Caco-2 (cell line): ENCODE data around the gene OGFOD3. TPM values are rescaled to one million over a fixed set of nuclear protein-coding genes. Genes with fewer than 3 reads are reported as not detected.

ENCODE experiments used
- BruUV-seq: library from RNA; stranded (reverse); fragments of 400-500 nt; replicated peaks from 2 replicates; lab custom pipeline; 2021; lab: Mats Ljungman, UMichigan
- CTCF ChIA-PET: fragments of 300-600 bp; sonication (Branson Sonifier 250); formaldehyde crosslinking; loops from one replicate; lab custom pipeline; 2022; ENCODE audit warnings: antibody characterized with exemption; lab: Charles Lee
- POLR2A ChIA-PET: fragments of 300-600 bp; sonication (Branson Sonifier 250); formaldehyde crosslinking; loops from one replicate; lab custom pipeline; 2022; ENCODE audit warnings: antibody characterized with exemption; lab: Charles Lee
- DNase-seq, 2 experiments: peaks; one replicate each; pipeline versions ENCODE4 v3.0.0 to v3.0.0-alpha.2; 2020 to 2022
- H3K27me3 ChIP-seq: replicated peaks from 2 replicates; pipeline ENCODE4 v1.6.0; 2011; ENCODE audit warnings: low read length; ENCODE audit not compliant: control insufficient read depth, insufficient read depth
- H3K36me3 ChIP-seq: 2 replicates; pipeline ENCODE4 v1.5.1; 2011; ENCODE audit warnings: low read length; ENCODE audit not compliant: control insufficient read depth, insufficient read depth
- H3K4me1 ChIP-seq: fragments of 250-450 bp; sonication (Bioruptor Pico); 2 replicates; pipeline ENCODE4 v1.5.1; 2020; ENCODE audit warnings: mild to moderate bottlenecking
- H3K4me3 ChIP-seq: 2 replicates; pipeline ENCODE4 v1.5.1; 2011; ENCODE audit warnings: low read depth, mild to moderate bottlenecking, control low read depth, low read length
- H3K9me3 ChIP-seq: fragments of 250-450 bp; sonication (Bioruptor Pico); 2 replicates; pipeline ENCODE4 v1.5.1; 2020; ENCODE audit warnings: mild to moderate bottlenecking, moderate library complexity
- H3K27ac Mint-ChIP-seq: one replicate; pipeline ENCODE4 v1.8.0; 2022; ENCODE audit warnings: mixed read lengths; ENCODE audit not compliant: unreplicated experiment
- H3K27me3 Mint-ChIP-seq: one replicate; pipeline ENCODE4 v1.8.0; 2022; ENCODE audit warnings: mixed read lengths; ENCODE audit not compliant: insufficient read depth, unreplicated experiment
- H3K36me3 Mint-ChIP-seq: one replicate; pipeline ENCODE4 v1.8.0; 2022; ENCODE audit warnings: mild to moderate bottlenecking, mixed read lengths; ENCODE audit not compliant: insufficient read depth, unreplicated experiment
- H3K4me1 Mint-ChIP-seq: one replicate; pipeline ENCODE4 v1.8.0; 2022; ENCODE audit warnings: low read depth, mixed read lengths; ENCODE audit not compliant: unreplicated experiment
- H3K4me3 Mint-ChIP-seq: one replicate; pipeline ENCODE4 v1.8.0; 2022; ENCODE audit warnings: mild to moderate bottlenecking, moderate library complexity, mixed read lengths; ENCODE audit not compliant: unreplicated experiment
- H3K9me3 Mint-ChIP-seq: one replicate; pipeline ENCODE4 v1.8.0; 2022; ENCODE audit warnings: mixed read lengths; ENCODE audit not compliant: unreplicated experiment
- intact Hi-C: fragments of 100-400 bp; cut with micrococcal nuclease; formaldehyde crosslinking; loops from one replicate; pipeline ENCODE4 v1.10.0; 2022; ENCODE audit not compliant: unreplicated experiment
- total RNA-seq: library from RNA; stranded (reverse); gene quantifications from 2 replicates; pipeline ENCODE4 v1.2.3, GENCODE V29; 2022
- TF ChIP-seq, protein P1 (sequence below), 2 experiments: fragments of 200-600 bp in 1 of 2; IDR thresholded peaks; 1 replicate in 1 of 2; 2 replicates in 1 of 2; pipeline versions ENCODE4 v1.5.1 to v1.8.0; 2011 to 2022; ENCODE audit warnings: antibody characterized with exemption in 1 of 2, control low read depth in 1 of 2, inconsistent platforms in 1 of 2, low read depth in 1 of 2, low read length in 1 of 2, mild to moderate bottlenecking in 1 of 2, moderate library complexity in 1 of 2; ENCODE audit not compliant: insufficient read depth in 1 of 2, severe bottlenecking in 1 of 2, unreplicated experiment in 1 of 2

Gene OGFOD3
- total RNA-seq, 1 experiment from 2014 or later = 51.2 TPM

DNA sequence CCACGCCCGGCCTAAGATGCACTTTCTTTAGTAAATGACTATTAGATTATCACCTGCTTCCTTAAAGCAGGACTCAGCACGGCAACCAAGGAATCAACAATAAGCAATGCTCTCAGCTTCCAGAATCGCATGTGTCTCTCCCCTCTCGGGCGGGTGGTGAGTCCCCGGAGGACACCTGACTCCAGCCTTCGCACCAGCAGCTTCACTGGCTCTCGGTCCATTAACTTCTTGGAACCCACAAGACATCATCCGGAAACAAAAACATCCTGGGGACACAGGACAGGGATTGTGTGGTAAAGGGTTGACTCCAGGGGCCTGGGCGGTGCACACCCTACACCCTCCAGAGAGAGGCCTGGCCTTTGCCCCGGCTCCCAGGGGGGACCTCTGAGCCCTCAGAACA is 24.1 kb downstream of the OGFOD3 start:
- H3K4me3 ChIP-seq = no peak overlapping the region
- no peaks in the 10 kb centered on the region for H3K27me3 Mint-ChIP-seq
- intact Hi-C loops = no loop called here
- CTCF ChIA-PET = no interaction called here
- H3K4me3 Mint-ChIP-seq = no peak overlapping the region
- peaks cover 14% of the 10 kb centered on the region for H3K4me1 ChIP-seq
- peaks cover 20% of the 10 kb centered on the region for H3K36me3 Mint-ChIP-seq
- no peak overlapping the region for H3K27ac Mint-ChIP-seq
- H3K27me3 ChIP-seq = no peaks in the 10 kb centered on the region
- H3K4me1 Mint-ChIP-seq = peaks cover 17% of the 10 kb centered on the region
- peaks cover 1% of the 10 kb centered on the region; the same call in 1 of the 2 replicates for H3K36me3 ChIP-seq
- no peaks in the 10 kb centered on the region for H3K9me3 ChIP-seq
- no TSS peak for BruUV-seq
- no peaks in the 10 kb centered on the region for H3K9me3 Mint-ChIP-seq
- no peak for DNase-seq
- TF ChIP-seq, protein P1, sequence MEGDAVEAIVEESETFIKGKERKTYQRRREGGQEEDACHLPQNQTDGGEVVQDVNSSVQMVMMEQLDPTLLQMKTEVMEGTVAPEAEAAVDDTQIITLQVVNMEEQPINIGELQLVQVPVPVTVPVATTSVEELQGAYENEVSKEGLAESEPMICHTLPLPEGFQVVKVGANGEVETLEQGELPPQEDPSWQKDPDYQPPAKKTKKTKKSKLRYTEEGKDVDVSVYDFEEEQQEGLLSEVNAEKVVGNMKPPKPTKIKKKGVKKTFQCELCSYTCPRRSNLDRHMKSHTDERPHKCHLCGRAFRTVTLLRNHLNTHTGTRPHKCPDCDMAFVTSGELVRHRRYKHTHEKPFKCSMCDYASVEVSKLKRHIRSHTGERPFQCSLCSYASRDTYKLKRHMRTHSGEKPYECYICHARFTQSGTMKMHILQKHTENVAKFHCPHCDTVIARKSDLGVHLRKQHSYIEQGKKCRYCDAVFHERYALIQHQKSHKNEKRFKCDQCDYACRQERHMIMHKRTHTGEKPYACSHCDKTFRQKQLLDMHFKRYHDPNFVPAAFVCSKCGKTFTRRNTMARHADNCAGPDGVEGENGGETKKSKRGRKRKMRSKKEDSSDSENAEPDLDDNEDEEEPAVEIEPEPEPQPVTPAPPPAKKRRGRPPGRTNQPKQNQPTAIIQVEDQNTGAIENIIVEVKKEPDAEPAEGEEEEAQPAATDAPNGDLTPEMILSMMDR (IDR thresholded peaks at IDR 0.05; ENCODE audit: insufficient read depth in 1 of 2, low read depth in 1 of 2, low read length in 1 of 2, severe bottlenecking in 1 of 2, unreplicated experiment in 1 of 2) = no peak
- POLR2A ChIA-PET = no interaction called here

DNA sequence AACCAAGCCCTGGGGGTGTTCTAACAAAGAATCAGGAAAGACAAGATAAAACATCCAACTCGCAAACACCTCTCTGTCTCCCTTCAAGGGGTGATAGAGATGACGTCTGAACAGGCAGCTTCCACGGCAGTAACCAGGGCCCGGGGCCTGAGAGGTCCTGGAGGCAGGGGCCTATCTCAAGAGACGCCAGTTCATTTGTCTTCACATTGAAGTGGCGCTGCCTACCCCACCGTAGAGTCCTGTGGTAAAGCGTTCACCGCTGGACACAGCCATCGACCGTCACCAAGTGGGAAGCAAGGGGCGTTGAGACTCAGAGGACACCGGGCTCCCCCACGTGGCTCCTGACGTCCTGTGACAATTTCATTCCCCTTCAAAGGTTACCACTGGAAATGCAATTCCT is 25.4 kb downstream of the OGFOD3 start:
- Histone ChIP-seq H3K36me3 (peaks cover 1% of the 10 kb centered on the region; the same call in 1 of the 2 replicates), H3K9me3 (no peaks in the 10 kb centered on the region), H3K4me1 (peaks cover 16% of the 10 kb centered on the region), H3K27me3 (no peaks in the 10 kb centered on the region), H3K4me3 (no peak overlapping the region)
- Mint-ChIP-seq H3K27ac (no peak overlapping the region), H3K4me1 (peaks cover 17% of the 10 kb centered on the region), H3K36me3 (peaks cover 19% of the 10 kb centered on the region), H3K4me3 (no peak overlapping the region), H3K27me3 (no peaks in the 10 kb centered on the region), H3K9me3 (no peaks in the 10 kb centered on the region)
- intact Hi-C loops = no loop called here
- DNase-seq = no peak
- TF ChIP-seq, protein P1 (IDR thresholded peaks at IDR 0.05; ENCODE audit: insufficient read depth in 1 of 2, low read depth in 1 of 2, low read length in 1 of 2, severe bottlenecking in 1 of 2, unreplicated experiment in 1 of 2) = no peak
- POLR2A ChIA-PET = no interaction called here
- CTCF ChIA-PET = no interaction called here
- BruUV-seq = no TSS peak

DNA sequence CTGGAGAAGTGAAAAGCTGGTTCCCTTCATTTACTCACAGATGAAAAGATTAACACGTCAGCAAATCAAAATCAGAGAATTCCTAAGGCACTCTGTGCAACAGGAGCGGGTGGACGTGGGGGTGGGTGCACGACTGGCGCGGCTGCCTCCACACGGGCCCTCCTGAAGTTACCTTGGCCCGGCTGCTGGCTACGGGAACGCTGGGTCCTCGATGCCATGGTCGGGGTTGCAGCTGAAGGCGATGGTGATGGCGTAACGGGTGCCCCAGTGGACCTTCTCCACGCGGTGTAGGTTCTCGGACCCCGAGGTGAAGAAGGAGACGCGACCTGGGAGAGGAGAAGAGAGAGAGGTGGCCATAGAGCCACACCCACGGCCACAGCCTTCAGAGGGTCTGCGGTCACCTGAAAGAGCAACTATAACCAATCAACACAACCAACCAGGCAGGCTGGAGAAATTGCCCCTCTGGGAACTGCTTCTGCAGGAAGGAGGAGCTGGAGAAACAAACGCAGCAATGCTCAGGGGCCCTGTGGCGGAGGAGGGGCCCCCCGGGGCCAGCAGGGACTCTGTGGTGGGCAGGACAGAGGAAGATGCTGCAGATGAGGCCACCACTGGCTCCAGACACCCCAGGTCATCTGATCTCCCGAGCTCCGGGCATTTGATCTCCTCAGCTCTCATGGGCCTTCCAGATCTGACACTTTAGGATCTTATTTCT is 26.0 kb downstream of the OGFOD3 start:
- Mint-ChIP-seq H3K4me3 (no peak overlapping the region), H3K9me3 (no peaks in the 10 kb centered on the region), H3K36me3 (peaks cover 19% of the 10 kb centered on the region), H3K27me3 (no peaks in the 10 kb centered on the region), H3K4me1 (peaks cover 17% of the 10 kb centered on the region), H3K27ac (no peak overlapping the region)
- H3K36me3 ChIP-seq = peaks cover 1% of the 10 kb centered on the region; the same call in 1 of the 2 replicates
- peaks cover 11% of the 10 kb centered on the region for H3K4me1 ChIP-seq
- no peaks in the 10 kb centered on the region for H3K27me3 ChIP-seq
- intact Hi-C loops = no loop called here
- H3K4me3 ChIP-seq = no peak overlapping the region
- BruUV-seq = no TSS peak
- no peaks in the 10 kb centered on the region for H3K9me3 ChIP-seq
- TF ChIP-seq, protein P1 (IDR thresholded peaks at IDR 0.05; ENCODE audit: insufficient read depth in 1 of 2, low read depth in 1 of 2, low read length in 1 of 2, severe bottlenecking in 1 of 2, unreplicated experiment in 1 of 2) = no peak
- ChIA-PET POLR2A (no interaction called here), CTCF (no interaction called here)
- DNase-seq = no peak
